ENCODE results near the gene PGM3.

Gene PGM3

GRCh38 chr6:83182114-83182513 lies 11.0 kb downstream of the PGM3 start:
- DNase-seq, result no peak

GRCh38 chr6:83180426-83180950 lies 12.6 kb downstream of the PGM3 start:
- DNase-seq, result no peak

DNA sequence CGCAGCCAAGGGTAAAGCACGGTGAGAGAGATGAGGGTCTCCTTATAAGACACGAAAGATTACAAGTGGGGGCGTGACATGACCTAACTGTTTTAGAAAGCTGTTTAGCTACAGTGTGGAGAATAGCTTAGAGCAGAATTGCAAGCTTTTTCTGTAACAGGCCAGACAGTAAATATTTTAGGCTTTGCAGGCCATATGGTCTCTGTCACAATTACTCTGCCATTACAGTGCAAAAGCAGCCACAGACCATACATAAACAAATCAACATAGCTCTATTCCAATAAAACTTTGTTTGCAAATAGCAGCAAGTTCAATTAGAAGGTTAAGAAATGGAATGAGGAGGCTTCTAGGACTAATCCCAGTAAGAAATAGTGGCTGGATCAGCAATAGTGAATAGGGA lies 16.8 kb downstream of the PGM3 start:
- DNase-seq, result no peak

DNA sequence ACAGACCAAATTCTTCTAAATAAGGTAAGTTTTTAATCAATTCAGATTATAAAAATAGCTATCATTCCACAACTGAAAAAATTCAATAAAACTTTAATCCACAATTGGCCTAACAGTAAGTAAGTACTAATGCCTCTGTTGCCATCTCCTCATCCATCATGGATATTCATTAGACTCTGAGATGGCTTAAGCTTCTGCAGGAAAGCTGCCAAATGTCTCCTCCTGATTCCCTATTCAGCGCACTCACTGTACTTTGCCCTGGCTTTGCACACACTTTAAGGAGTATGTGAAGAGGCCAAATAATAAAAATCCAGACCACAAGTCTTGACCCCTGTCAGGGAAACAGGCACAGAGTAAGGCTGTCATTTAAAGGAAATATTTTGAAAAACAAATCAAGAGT lies 23.6 kb downstream of the PGM3 start:
- no peak for DNase-seq

- no peak for DNase-seq
Observed at GRCh38 chr6:83169106-83169505, 24.0 kb downstream of the PGM3 start.

DNA sequence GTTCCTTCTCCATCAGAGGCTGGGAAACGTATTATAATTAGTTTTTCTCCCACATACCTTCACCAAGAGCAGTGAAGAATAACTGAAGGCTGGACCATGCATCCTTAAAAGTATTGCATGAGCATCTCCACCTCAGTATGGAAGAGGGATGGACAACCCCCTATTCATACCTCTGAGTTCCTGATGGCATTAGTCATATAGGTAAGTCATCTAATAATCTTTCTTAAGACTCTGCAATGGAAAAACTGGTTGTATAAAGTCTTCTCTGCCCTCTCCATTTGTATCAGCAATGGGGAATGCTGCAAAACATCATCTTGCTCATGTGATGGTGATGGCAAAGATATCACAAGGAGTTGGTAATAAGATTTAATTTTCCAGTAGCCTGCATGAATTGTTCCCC lies 24.5 kb downstream of the PGM3 start:
- no peak for DNase-seq

DNA sequence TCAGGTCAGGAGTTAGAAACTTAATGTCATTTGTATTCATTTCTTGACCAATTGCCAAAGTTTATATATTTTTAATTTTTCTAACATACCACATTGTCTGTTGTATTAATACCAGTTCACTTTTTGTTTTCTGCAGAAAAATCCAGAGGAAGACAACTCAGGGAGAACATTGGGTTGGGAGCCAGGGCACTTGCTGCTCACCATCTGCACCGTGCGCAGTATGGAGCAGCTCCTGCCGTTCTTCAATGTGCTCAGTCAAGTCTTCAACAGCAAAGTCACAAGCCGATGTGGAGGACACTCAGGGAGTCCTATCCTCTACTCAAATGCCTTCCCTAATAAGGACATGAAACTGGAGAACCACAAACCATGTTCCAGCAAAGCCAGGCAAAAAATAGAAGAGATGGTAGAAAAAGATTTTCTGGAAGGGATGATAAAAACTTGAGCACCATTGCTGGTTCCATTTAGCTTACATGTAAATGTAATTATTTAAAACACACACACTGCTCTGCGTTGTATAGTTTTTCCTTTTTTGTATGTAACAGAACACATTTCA lies 25.3 kb downstream of the PGM3 start:
- DNase-seq, result no peak

DNA sequence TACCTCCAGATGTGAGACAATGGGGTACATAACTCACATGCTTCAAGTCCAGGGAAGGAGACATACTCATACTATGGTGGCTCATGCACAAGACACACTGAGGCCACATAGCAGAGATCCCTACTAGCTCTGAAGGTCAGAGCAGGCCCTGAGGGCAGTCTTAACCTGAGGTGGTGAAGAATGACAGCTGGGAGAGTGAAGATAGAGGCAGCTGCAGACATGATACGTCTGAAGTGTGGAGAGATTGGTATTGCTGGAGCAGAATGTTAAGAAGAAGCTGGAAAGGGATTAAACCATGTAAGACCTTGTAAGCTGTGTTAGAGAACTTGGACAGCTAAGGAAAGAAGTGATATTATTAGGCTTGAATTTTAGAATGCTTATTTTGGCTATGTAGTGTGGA lies 32.9 kb downstream of the PGM3 start:
- DNase-seq, result no peak

GRCh38 chr6:83155794-83156193 lies 37.3 kb downstream of the PGM3 start:
- DNase-seq, result no peak

DNA sequence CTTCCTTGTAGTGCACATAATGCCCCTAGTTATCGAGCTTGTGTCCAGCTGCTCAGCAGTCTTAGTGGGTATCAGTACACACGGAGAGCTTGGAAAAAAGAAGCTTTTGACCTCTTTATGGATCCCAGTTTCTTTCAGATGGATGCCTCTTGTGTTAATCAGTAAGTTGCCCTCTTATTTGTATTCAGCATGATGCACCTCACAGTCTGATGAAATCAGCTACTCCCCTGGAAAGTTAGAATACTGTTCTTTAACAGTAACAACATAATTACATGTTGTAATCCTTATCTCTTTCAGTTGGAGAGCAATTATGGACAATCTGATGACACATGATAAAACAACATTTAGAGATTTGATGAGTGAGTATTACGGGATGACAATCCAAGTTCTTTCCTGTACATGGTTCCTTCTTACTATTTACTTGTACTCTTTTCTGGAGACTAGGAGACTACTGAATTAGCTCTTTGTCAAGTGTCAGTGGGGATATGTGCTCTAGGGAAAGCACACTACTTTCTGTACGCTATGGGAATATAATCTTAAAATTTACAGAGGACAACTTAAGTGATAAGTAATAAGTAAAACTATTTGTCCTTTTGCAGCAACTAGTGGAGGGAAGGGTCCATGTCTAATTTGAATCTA lies 39.1 kb downstream of the PGM3 start:
- no peak for DNase-seq

DNA sequence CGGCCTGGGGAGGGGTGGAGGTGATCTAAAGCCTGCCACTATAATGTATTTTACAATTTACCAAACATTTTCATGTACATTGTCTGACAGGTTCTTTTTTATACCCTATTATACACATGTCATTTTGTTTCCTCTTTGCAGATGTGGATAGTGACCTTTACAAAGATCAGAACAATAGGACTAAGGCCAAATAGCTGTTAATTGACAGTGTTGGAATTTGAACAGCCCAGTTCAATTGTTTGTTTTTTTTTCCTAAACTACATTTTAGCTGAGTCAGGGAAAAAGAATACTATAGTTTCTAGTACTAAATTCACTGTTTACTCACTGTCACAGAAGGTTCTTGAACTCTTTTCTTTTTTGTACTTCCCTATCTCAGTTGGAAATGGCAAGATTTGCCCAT lies 40.2 kb downstream of the PGM3 start:
- no peak for DNase-seq

GRCh38 chr6:83151114-83151513 lies 42.0 kb downstream of the PGM3 start:
- no peak for DNase-seq

DNA sequence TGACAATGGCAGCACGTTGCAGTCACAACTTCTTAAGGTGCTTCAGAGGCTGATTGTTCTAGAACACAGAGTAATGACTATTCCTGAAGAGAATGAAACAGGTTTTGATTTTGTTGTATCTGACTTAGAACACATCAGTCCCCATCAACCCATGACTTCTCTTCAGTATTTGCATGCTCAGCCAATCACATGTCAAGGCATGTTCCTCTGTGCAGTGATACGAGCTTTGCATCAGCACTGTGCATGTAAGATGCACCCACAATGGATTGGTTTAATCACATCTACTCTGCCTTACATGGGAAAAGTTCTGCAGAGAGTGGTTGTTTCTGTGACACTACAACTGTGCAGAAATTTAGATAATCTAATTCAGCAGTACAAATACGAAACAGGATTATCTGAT lies 54.3 kb downstream of the PGM3 start:
- DNase-seq, result no peak

- DNase-seq, result no peak
Observed at GRCh38 chr6:83138118-83138722, 54.8 kb downstream of the PGM3 start.

DNA sequence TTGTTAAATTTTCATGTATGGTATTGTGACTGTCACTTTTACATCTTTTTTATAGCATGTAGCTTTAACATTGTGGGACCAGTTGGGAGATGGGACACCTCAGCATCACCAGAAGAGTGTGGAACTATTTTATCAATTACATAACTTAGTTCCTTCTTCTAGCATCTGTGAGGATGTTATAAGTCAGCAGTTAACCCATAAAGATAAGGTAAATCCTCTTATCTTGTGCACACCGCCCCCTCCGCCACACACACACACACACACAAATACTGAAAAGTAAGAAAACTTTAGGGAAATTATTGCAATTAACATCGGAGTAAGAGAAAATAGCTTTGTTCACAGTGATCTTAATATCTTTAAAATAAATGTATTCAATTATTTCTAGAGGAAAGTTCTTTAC lies 60.9 kb downstream of the PGM3 start:
- DNase-seq, result no peak

DNA sequence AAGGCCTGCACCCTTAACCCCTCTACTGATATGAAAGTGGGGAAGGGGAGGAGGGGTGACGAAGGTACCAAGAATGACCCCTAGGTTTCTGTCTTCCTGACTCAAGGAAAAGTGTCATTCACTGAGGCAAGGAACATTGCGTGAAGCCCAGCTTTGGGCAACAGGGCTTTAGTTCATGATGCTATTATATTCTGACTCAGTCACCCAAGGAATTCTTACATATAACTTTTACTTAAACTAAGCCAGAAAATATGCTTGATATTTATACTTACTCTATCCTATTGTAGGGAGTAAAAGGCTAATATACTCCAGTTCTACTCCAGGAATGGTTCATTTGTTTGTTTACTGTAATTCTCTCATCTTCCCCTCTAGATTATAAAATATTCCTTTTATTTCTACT lies 65.1 kb downstream of the PGM3 start:
- no peak for DNase-seq

DNA sequence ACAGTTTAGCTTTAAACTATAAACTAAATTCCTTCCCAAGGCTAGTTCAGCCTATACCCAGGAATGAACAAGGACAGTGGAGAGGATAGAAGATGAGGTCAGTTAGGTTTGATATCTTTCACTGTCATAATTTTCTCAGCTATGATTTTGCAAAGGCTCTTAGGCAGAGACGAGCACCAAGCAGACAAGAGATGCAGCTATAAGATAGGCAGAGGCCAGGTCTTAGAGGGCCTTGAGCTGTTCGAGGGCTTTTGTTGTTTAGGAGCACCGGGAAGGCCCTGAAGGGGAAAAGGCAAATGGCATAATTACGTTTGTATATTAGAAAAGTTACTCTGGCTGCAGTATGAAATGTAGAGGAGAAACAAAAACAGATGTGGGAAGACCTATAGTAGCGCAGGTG lies 65.8 kb downstream of the PGM3 start:
- no peak for DNase-seq

- no peak for DNase-seq
Observed at GRCh38 chr6:83126807-83127206, 66.3 kb downstream of the PGM3 start.

GRCh38 chr6:83126223-83126622 lies 66.8 kb downstream of the PGM3 start:
- DNase-seq, result no peak

DNA sequence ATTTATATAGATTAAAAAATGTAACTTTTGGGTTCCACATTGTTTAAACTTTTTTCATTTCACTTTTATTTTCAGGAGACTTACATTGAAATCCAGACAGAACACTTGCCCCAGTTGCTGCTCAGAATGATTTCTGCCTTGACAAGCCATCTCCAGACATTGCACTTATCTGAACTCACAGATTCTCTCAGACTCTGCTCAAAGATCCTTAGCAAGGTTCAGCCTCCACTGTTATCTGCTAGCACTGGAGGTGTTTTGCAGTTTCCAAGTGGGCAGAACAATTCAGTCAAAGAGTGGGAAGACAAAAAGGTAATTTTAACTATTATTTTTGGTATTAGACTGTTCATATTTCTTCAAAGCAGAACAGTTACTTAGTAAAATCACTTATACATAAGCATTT lies 67.6 kb downstream of the PGM3 start:
- no peak for DNase-seq

DNA sequence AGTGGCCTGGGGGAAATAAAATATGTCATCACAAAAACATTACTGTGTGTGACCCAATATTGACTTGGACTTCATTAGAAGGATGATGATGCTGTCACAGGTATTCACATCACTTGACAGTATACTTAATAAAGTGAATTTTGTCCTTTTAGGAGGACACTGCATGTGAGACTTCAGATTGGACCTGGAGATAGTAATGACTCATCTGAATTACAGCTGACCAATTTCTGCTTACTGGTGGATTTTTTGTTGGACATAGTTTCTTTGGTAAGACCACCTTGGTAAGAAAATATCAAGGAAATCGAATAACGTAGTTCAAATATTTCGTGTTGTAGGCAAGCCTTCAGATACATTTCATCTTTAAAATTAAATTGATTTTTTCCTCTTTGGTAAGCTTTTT lies 68.5 kb downstream of the PGM3 start:
- no peak for DNase-seq

DNA sequence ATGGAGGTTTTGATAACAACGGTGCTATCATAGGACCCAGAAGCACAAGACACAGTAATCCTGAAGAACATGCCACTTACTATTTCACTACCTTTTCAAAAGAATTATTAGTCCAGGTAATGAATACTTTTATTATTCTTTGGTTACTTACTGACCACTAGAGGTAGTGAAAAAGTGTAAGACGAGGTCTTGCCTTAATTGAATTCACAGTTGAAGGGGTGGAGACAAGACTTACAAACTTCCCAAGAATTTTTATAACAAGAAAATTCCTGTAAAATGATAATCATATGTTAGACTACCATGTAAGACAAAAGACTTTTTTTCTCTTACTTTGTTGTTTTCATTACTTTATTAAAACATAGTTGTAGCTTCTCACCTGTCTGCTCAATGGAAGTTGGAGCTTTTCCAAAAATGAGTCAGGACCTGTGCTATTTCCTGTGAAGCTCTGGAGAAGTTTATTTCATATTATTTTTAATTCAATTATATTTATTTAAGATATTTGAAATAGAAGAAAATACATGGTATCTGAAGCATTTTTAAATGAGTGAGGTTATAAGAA lies 73.2 kb downstream of the PGM3 start:
- no peak for DNase-seq

- no peak for DNase-seq
Observed at GRCh38 chr6:83117802-83118201, 75.3 kb downstream of the PGM3 start.
